Measurements from ENCODE around the gene RPUSD1. TPM values are rescaled to one million over a fixed set of nuclear protein-coding genes. Genes with fewer than 3 reads are reported as not detected.

RPUSD1 gene
- total and polyA plus RNA-seq, 2 experiments from 2014 or later = 27.6 to 37.8 TPM

GRCh38 chr16:827513-827912, 39.3 kb upstream of the RPUSD1 start:
- Histone ChIP-seq H3K79me2 (no peaks in the 10 kb centered on the region), H3K9me3 (ENCODE audit: low read depth) (no peaks in the 10 kb centered on the region), H3K4me2 (no peak overlapping the region), H3K4me3 (no peak overlapping the region), H3K36me3 (replicated peaks; ENCODE audit: insufficient read depth, low read depth) (no peaks in the 10 kb centered on the region), H3K27me3 (no peaks in the 10 kb centered on the region), H2AFZ (no peak overlapping the region), H3K9me2 (replicated peaks; ENCODE audit: insufficient read depth) (no peaks in the 10 kb centered on the region), H4K20me1 (ENCODE audit: insufficient read depth, poor library complexity, severe bottlenecking) (no peaks in the 10 kb centered on the region), H3K27ac (no peak overlapping the region), H3K4me1 (ENCODE audit: insufficient read depth) (peaks cover 7% of the 10 kb centered on the region)
- no peak for TF ChIP-seq EZH2 (IDR thresholded peaks at IDR 0.05; ENCODE audit: borderline replicate concordance)
- no peak for TF ChIP-seq CTCF (IDR thresholded peaks at IDR 0.05; ENCODE audit: poor library complexity)
- no peak for TF ChIP-seq EZH2phosphoT487 (IDR thresholded peaks at IDR 0.05; ENCODE audit: low read depth, severe bottlenecking, unreplicated experiment)
- no peak for DNase-seq (ENCODE audit: low spot score)
- 95% methylated on average over 22 of the region's 24 CpGs for WGBS (ENCODE audit: low lambda C conversion rate, missing lambda C conversion rate)

GRCh38 chr16:825341-826061, 37.3 kb upstream of the RPUSD1 start:
- 50% methylated on average over 30 of the region's 36 CpGs for WGBS (ENCODE audit: low lambda C conversion rate, missing lambda C conversion rate)
- TF ChIP-seq EZH2 (IDR thresholded peaks at IDR 0.05; ENCODE audit: borderline replicate concordance) (no peak), EZH2phosphoT487 (IDR thresholded peaks at IDR 0.05; ENCODE audit: low read depth, severe bottlenecking, unreplicated experiment) (no peak), CTCF (IDR thresholded peaks at IDR 0.05; ENCODE audit: poor library complexity) (no peak)
- H3K27me3 ChIP-seq = no peaks in the 10 kb centered on the region
- DNase-seq (ENCODE audit: low spot score) = peak; percentile 58
- H3K79me2 ChIP-seq = no peaks in the 10 kb centered on the region
- no peaks in the 10 kb centered on the region for H3K9me2 ChIP-seq (replicated peaks; ENCODE audit: insufficient read depth)
- H3K4me3 ChIP-seq = no peak overlapping the region
- no peaks in the 10 kb centered on the region for H3K36me3 ChIP-seq (replicated peaks; ENCODE audit: insufficient read depth, low read depth)
- peak overlapping the region; percentile 67 for H3K27ac ChIP-seq
- no peaks in the 10 kb centered on the region for H3K9me3 ChIP-seq (ENCODE audit: low read depth)
- peaks cover 7% of the 10 kb centered on the region for H3K4me1 ChIP-seq (ENCODE audit: insufficient read depth)
- H3K4me2 ChIP-seq = peak overlapping the region; percentile 62
- no peak overlapping the region for H2AFZ ChIP-seq
- no peaks in the 10 kb centered on the region for H4K20me1 ChIP-seq (ENCODE audit: insufficient read depth, poor library complexity, severe bottlenecking)

GRCh38 chr16:824601-825000, 36.4 kb upstream of the RPUSD1 start:
- no peak overlapping the region for H3K4me2 ChIP-seq
- H4K20me1 ChIP-seq (ENCODE audit: insufficient read depth, poor library complexity, severe bottlenecking) = no peaks in the 10 kb centered on the region
- no peaks in the 10 kb centered on the region for H3K36me3 ChIP-seq (replicated peaks; ENCODE audit: insufficient read depth, low read depth)
- H3K9me3 ChIP-seq (ENCODE audit: low read depth) = no peaks in the 10 kb centered on the region
- TF ChIP-seq EZH2phosphoT487 (IDR thresholded peaks at IDR 0.05; ENCODE audit: low read depth, severe bottlenecking, unreplicated experiment) = no peak
- TF ChIP-seq EZH2 (IDR thresholded peaks at IDR 0.05; ENCODE audit: borderline replicate concordance) = no peak
- TF ChIP-seq CTCF (IDR thresholded peaks at IDR 0.05; ENCODE audit: poor library complexity) = no peak
- peak overlapping the region; percentile 67 for H3K27ac ChIP-seq
- no peak overlapping the region for H2AFZ ChIP-seq
- H3K27me3 ChIP-seq = no peaks in the 10 kb centered on the region
- WGBS (ENCODE audit: low lambda C conversion rate, missing lambda C conversion rate) = 90% methylated on average over 25 of the region's 25 CpGs
- H3K4me3 ChIP-seq = no peak overlapping the region
- H3K79me2 ChIP-seq = no peaks in the 10 kb centered on the region
- DNase-seq (ENCODE audit: low spot score) = no peak
- H3K4me1 ChIP-seq (ENCODE audit: insufficient read depth) = peaks cover 7% of the 10 kb centered on the region
- no peaks in the 10 kb centered on the region for H3K9me2 ChIP-seq (replicated peaks; ENCODE audit: insufficient read depth)
